IMR-90 (cell line): Measurements from ENCODE around the gene HSD17B4. TPM values are rescaled to one million over a fixed set of nuclear protein-coding genes. Genes with fewer than 3 reads are reported as not detected.

Source experiments
- ATAC-seq: fragments of 200-7000 bp; cut with Tn5 transposase; 2 replicates; pipeline ENCODE4 v1.9.1; 2020; ENCODE audit warnings: low read depth, mild to moderate bottlenecking, moderate library complexity
- BruUV-seq: library from RNA; stranded (reverse); fragments of 400-500 nt; replicated peaks from 2 replicates; lab custom pipeline; 2021; lab: Mats Ljungman, UMichigan
- CTCF ChIA-PET: fragments of 300-600 bp; formaldehyde crosslinking; extraction: SDS; loops from one replicate; lab custom pipeline; 2021; ENCODE audit warnings: antibody characterized with exemption; lab: Yijun Ruan, JAX
- POLR2A ChIA-PET: fragments of 300-600 bp; sonication (Branson Sonifier 250); formaldehyde crosslinking; loops from one replicate; lab custom pipeline; 2022; ENCODE audit warnings: antibody characterized with exemption; ENCODE audit not compliant: unreplicated experiment; lab: Charles Lee
- DNase-seq: peaks from one replicate; pipeline ENCODE4 v3.0.0; 2013
- H2AFZ ChIP-seq: replicated peaks from 2 replicates; pipeline ENCODE3; 2013; ENCODE audit warnings: low read length, mild to moderate bottlenecking; ENCODE audit not compliant: poor library complexity
- H2AK5ac ChIP-seq: 2 replicates; pipeline ENCODE4 v1.6.1; 2013; ENCODE audit warnings: low read depth, low read length, inconsistent platforms
- H2AK9ac ChIP-seq: replicated peaks from 2 replicates; pipeline ENCODE3; 2013; ENCODE audit warnings: mild to moderate bottlenecking, low read depth, low read length, moderate library complexity; ENCODE audit not compliant: poor library complexity
- H2BK120ac ChIP-seq: 2 replicates; pipeline ENCODE4 v1.6.1; 2013; ENCODE audit warnings: low read depth, low read length, inconsistent platforms
- H2BK15ac ChIP-seq: 3 replicates; pipeline ENCODE4 v1.6.1; 2013; ENCODE audit warnings: low read depth, low read length, inconsistent platforms
- H2BK20ac ChIP-seq: 2 replicates; pipeline ENCODE4 v1.6.1; 2013; ENCODE audit warnings: low read depth, mild to moderate bottlenecking, inconsistent platforms, low read length, moderate library complexity
- H2BK5ac ChIP-seq: 2 replicates; pipeline ENCODE4 v1.6.1; 2013; ENCODE audit warnings: mild to moderate bottlenecking, low read depth, low read length, inconsistent platforms; ENCODE audit not compliant: poor library complexity, severe bottlenecking
- H3K14ac ChIP-seq: replicated peaks from 2 replicates; pipeline ENCODE4 v1.6.1; 2013; ENCODE audit warnings: low read depth, low read length, inconsistent platforms
- H3K18ac ChIP-seq: 2 replicates; pipeline ENCODE4 v1.6.1; 2013; ENCODE audit warnings: low read depth, low read length, control low read depth
- H3K23ac ChIP-seq: 2 replicates; pipeline ENCODE4 v1.6.1; 2013; ENCODE audit warnings: low read depth, low read length, inconsistent platforms
- H3K27ac ChIP-seq: 2 replicates; pipeline ENCODE4 v1.5.1; 2013; ENCODE audit warnings: mild to moderate bottlenecking, control low read depth, low read length; ENCODE audit not compliant: insufficient read depth
- H3K27me3 ChIP-seq: 2 replicates; pipeline ENCODE4 v1.6.1; 2013; ENCODE audit warnings: low read length; ENCODE audit not compliant: control insufficient read depth, insufficient read depth
- H3K36me3 ChIP-seq: 2 replicates; pipeline ENCODE4 v1.6.1; 2013; ENCODE audit warnings: low read length, mixed read lengths; ENCODE audit not compliant: control insufficient read depth, insufficient read depth
- H3K4ac ChIP-seq: 2 replicates; pipeline ENCODE4 v1.6.1; 2013; ENCODE audit warnings: low read depth, low read length, inconsistent platforms
- H3K4me1 ChIP-seq: 2 replicates; pipeline ENCODE4 v1.6.1; 2013; ENCODE audit warnings: low read length, mixed read lengths; ENCODE audit not compliant: control insufficient read depth, insufficient read depth
- H3K4me2 ChIP-seq: 2 replicates; pipeline ENCODE4 v1.6.1; 2013; ENCODE audit warnings: low read depth, mild to moderate bottlenecking, control low read depth, low read length, moderate library complexity
- H3K4me3 ChIP-seq: 2 replicates; pipeline ENCODE4 v1.5.1; 2013; ENCODE audit warnings: low read depth, mild to moderate bottlenecking, control low read depth, low read length, moderate library complexity; ENCODE audit not compliant: insufficient read depth
- H3K56ac ChIP-seq: 2 replicates; pipeline ENCODE4 v1.6.1; 2013; ENCODE audit warnings: low read length, inconsistent platforms; ENCODE audit not compliant: insufficient read depth; ENCODE audit errors: extremely low read depth
- H3K79me1 ChIP-seq, 2 experiments: 2 replicates each; pipeline ENCODE4 v1.6.1; 2013; ENCODE audit warnings: low read length in 2 of 2, inconsistent platforms in 1 of 2, low read depth in 1 of 2
- H3K9ac ChIP-seq: 2 replicates; pipeline ENCODE4 v1.6.1; 2013; ENCODE audit warnings: low read depth, low read length, control low read depth
- H3K9me1 ChIP-seq: 2 replicates; pipeline ENCODE4 v1.6.1; 2013; ENCODE audit warnings: low read length, inconsistent platforms; ENCODE audit not compliant: insufficient read depth
- H3K9me3 ChIP-seq: 2 replicates; pipeline ENCODE4 v1.6.1; 2013; ENCODE audit warnings: low read length; ENCODE audit not compliant: control insufficient read depth, insufficient read depth
- H4K20me1 ChIP-seq: 2 replicates; pipeline ENCODE4 v1.6.1; 2013; ENCODE audit warnings: low read length, inconsistent platforms; ENCODE audit not compliant: insufficient read depth
- H4K5ac ChIP-seq: 2 replicates; pipeline ENCODE4 v1.6.1; 2013; ENCODE audit warnings: mild to moderate bottlenecking, low read depth, low read length, control low read depth
- H4K8ac ChIP-seq, 2 experiments: 2 replicates each; pipeline ENCODE4 v1.6.1; 2013; ENCODE audit warnings: low read depth in 2 of 2, low read length in 2 of 2, control low read depth in 1 of 2, inconsistent platforms in 1 of 2
- H4K91ac ChIP-seq: 2 replicates; pipeline ENCODE4 v1.6.1; 2013; ENCODE audit warnings: low read depth, low read length, inconsistent platforms; ENCODE audit not compliant: insufficient read depth
- CEBPB ChIP-seq: IDR thresholded peaks from 2 replicates; pipeline ENCODE4 v1.6.1; 2012; ENCODE audit warnings: low read depth, low read length, improper control_type of control experiment
- CHD1 ChIP-seq: IDR thresholded peaks from 2 replicates; pipeline ENCODE4 v1.6.1; 2012; ENCODE audit warnings: low read depth, low read length, improper control_type of control experiment
- FOS ChIP-seq: fragments of 150-350 bp; IDR thresholded peaks from 2 replicates; pipeline ENCODE4 v1.6.1; 2016; ENCODE audit warnings: low read depth, low read length
- NFE2L2 ChIP-seq: fragments of 150-350 bp; IDR thresholded peaks from 2 replicates; pipeline ENCODE4 v1.6.1; 2016; ENCODE audit warnings: low read depth, mild to moderate bottlenecking, low read length
- POLR2A ChIP-seq: IDR thresholded peaks from 2 replicates; pipeline ENCODE4 v1.6.1; 2012; ENCODE audit warnings: mild to moderate bottlenecking, low read depth, low read length
- RAD21 ChIP-seq: IDR thresholded peaks from 2 replicates; pipeline ENCODE4 v1.6.1; 2012; ENCODE audit warnings: low read length, improper control_type of control experiment
- RCOR1 ChIP-seq: IDR thresholded peaks from 2 replicates; pipeline ENCODE4 v1.6.1; 2012; ENCODE audit warnings: mild to moderate bottlenecking, low read length, improper control_type of control experiment; ENCODE audit not compliant: insufficient replicate concordance
- RFX5 ChIP-seq: IDR thresholded peaks from 2 replicates; pipeline ENCODE4 v1.8.0; 2012; ENCODE audit warnings: low read depth, mild to moderate bottlenecking, low read length, moderate library complexity
- SMC3 ChIP-seq: fragments of 150-350 bp; IDR thresholded peaks from 2 replicates; pipeline ENCODE4 v1.6.1; 2016; ENCODE audit warnings: low read depth, mild to moderate bottlenecking, antibody characterized with exemption, low read length, moderate library complexity
- USF2 ChIP-seq: fragments of 150-350 bp; IDR thresholded peaks from 2 replicates; pipeline ENCODE4 v1.6.1; 2017; ENCODE audit warnings: mild to moderate bottlenecking, antibody characterized with exemption, low read length, low read depth
- WGBS, 2 experiments: methylation state at CpG; one replicate each; pipeline versions ENCODE4 v1.1.5 to v1.1.7; 2013; ENCODE audit warnings: missing lambda C conversion rate in 2 of 2; ENCODE audit not compliant: insufficient read length in 1 of 2; ENCODE audit errors: extremely low coverage in 2 of 2; 5-methylcytosine and 5-hydroxymethylcytosine counted together
- dilution Hi-C: fragments of 300-500 bp; cut with HindIII; formaldehyde crosslinking; loops from one replicate; pipeline ENCODE4 v1.14.3; 2018; ENCODE audit warnings: low sequenced_read_pairs; ENCODE audit not compliant: unreplicated experiment
- in situ Hi-C: fragments of 300-500 bp; cut with MboI; formaldehyde crosslinking; loops from 3 replicates; pipeline ENCODE4 v1.14.3; 2019; ENCODE audit warnings: low sequenced_read_pairs, inconsistent platforms, mixed read lengths
- intact Hi-C: fragments of 100-400 bp; cut with micrococcal nuclease; formaldehyde crosslinking; loops from 2 replicates; pipeline ENCODE4 v1.10.0; 2022
- polyA plus RNA-seq, 3 experiments: library from polyadenylated mRNA; depleted of rRNA; stranded (reverse); fragments of >200 nt; gene quantifications; 2 replicates each; pipeline ENCODE4 v1.2.3, GENCODE V29; 2012; ENCODE audit warnings: low replicate concordance in 1 of 3
- total RNA-seq: library from RNA; depleted of rRNA; stranded (reverse); fragments of >200 nt; gene quantifications from 2 replicates; pipeline ENCODE4 v1.2.3, GENCODE V29; 2012
- TF ChIP-seq, protein P1 (sequence below): fragments of 150-350 bp; IDR thresholded peaks from 2 replicates; pipeline ENCODE4 v1.6.1; 2016; ENCODE audit warnings: low read depth, mild to moderate bottlenecking, low read length, moderate library complexity, borderline replicate concordance
- TF ChIP-seq, protein P2 (sequence below): conservative IDR thresholded peaks from 2 replicates; pipeline ENCODE4 v1.5.1; 2012; ENCODE audit warnings: mild to moderate bottlenecking, low read depth, low read length, improper control_type of control experiment

HSD17B4 gene
- total and polyA plus RNA-seq, 2 of the 4 experiments (the other 2 are of a cell fraction), result 95.1 to 154 TPM

DNA sequence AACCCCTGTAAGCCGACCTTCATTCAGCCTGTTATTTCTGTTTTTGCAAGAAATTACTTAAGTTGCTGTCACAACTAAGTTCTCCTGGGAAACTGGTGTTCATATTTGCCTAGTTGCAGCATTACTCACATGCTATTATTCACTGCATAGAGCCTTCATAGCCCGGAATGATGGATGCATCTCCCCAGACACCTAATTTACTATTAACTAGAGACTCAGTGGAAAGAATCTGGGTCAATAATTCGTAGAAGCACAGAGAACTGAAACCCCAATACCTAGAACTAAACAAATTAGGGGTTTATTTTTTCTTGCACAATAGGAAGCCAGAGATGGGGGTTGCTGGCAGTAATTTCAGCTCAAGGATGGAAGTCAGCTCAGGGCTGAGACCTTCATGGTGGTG is 131.4 kb downstream of the HSD17B4 start:
- no peaks in the 10 kb centered on the region for H3K27me3 ChIP-seq
- no peaks in the 10 kb centered on the region for H3K79me1 ChIP-seq
- H2BK20ac ChIP-seq, result no peak overlapping the region
- H3K27ac ChIP-seq, result no peak overlapping the region
- H4K8ac ChIP-seq, result no peak overlapping the region
- dilution Hi-C loops, result no loop called here
- H3K56ac ChIP-seq, result no peak overlapping the region
- no CpG with 5 or more reads among the region's 3 CpGs for WGBS, 2 experiments
- ChIA-PET CTCF (no interaction called here), POLR2A (no interaction called here)
- no peak overlapping the region for H2AK9ac ChIP-seq
- H3K4me2 ChIP-seq, result no peak overlapping the region
- no peak overlapping the region for H4K91ac ChIP-seq
- no peak overlapping the region for H3K9ac ChIP-seq
- H3K9me3 ChIP-seq, result no peaks in the 10 kb centered on the region
- no peak overlapping the region for H3K4me3 ChIP-seq
- H2BK120ac ChIP-seq, result no peak overlapping the region
- TF ChIP-seq RFX5 (no peak), CEBPB (no peak), RCOR1 (no peak), NFE2L2 (no peak), FOS (no peak), SMC3 (no peak), POLR2A (no peak), RAD21 (no peak), CHD1 (no peak), USF2 (no peak)
- TF ChIP-seq, protein P1, sequence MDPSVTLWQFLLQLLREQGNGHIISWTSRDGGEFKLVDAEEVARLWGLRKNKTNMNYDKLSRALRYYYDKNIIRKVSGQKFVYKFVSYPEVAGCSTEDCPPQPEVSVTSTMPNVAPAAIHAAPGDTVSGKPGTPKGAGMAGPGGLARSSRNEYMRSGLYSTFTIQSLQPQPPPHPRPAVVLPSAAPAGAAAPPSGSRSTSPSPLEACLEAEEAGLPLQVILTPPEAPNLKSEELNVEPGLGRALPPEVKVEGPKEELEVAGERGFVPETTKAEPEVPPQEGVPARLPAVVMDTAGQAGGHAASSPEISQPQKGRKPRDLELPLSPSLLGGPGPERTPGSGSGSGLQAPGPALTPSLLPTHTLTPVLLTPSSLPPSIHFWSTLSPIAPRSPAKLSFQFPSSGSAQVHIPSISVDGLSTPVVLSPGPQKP, result no peak
- TF ChIP-seq, protein P2, sequence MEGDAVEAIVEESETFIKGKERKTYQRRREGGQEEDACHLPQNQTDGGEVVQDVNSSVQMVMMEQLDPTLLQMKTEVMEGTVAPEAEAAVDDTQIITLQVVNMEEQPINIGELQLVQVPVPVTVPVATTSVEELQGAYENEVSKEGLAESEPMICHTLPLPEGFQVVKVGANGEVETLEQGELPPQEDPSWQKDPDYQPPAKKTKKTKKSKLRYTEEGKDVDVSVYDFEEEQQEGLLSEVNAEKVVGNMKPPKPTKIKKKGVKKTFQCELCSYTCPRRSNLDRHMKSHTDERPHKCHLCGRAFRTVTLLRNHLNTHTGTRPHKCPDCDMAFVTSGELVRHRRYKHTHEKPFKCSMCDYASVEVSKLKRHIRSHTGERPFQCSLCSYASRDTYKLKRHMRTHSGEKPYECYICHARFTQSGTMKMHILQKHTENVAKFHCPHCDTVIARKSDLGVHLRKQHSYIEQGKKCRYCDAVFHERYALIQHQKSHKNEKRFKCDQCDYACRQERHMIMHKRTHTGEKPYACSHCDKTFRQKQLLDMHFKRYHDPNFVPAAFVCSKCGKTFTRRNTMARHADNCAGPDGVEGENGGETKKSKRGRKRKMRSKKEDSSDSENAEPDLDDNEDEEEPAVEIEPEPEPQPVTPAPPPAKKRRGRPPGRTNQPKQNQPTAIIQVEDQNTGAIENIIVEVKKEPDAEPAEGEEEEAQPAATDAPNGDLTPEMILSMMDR, result no peak
- H3K9me1 ChIP-seq, result no peaks in the 10 kb centered on the region
- H3K4ac ChIP-seq, result no peak overlapping the region
- no peak for DNase-seq
- H4K20me1 ChIP-seq, result no peaks in the 10 kb centered on the region
- no peak overlapping the region for H3K23ac ChIP-seq
- no peak overlapping the region for H4K5ac ChIP-seq
- in situ Hi-C loops, result no loop called here
- no peak overlapping the region for H2AK5ac ChIP-seq
- BruUV-seq, result no TSS peak
- H3K18ac ChIP-seq, result no peak overlapping the region
- H2BK15ac ChIP-seq, result no peak overlapping the region
- H2BK5ac ChIP-seq, result no peak overlapping the region
- no peak overlapping the region for H3K14ac ChIP-seq
- no peaks in the 10 kb centered on the region for H3K36me3 ChIP-seq
- no peaks in the 10 kb centered on the region for H3K4me1 ChIP-seq
- no peak overlapping the region for H2AFZ ChIP-seq
- intact Hi-C loops, result no loop called here
- no peak for ATAC-seq
